ENCODE data around the gene RMDN2. TPM values are rescaled to one million over a fixed set of nuclear protein-coding genes. Genes with fewer than 3 reads are reported as not detected.

The RMDN2 gene
- total and polyA plus RNA-seq, 2 experiments from 2014 or later: 3.4 to 3.6 TPM

DNA sequence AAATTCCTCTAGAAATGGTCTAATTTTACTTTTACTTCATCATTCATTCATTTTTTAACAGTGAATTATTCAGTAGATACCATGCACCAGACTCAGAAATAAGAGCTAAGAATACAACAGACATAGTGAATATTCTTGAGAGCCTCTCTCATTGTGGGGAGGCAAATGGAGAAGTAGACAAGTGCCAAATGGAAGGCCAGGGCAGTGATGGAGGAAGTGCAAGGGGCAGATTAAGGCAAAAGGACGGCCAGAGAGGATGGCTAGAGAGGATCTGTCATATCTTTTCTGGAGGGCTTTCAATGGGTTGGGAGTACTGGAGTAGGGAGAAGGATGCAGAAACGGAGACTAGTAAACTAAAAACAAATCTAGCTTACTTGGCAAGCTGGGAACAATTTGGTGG, 19.0 kb upstream of the RMDN2 start:
- H3K4me3 ChIP-seq: no peak overlapping the region
- Mint-ChIP-seq H3K4me1 (peaks cover 4% of the 10 kb centered on the region; the same call in 2 of the 3 replicates), H3K36me3 (ENCODE audit: low read depth) (no peaks in the 10 kb centered on the region), H3K9me3 (peaks cover 3% of the 10 kb centered on the region; the same call in 1 of the 3 replicates), H3K27ac (no peak overlapping the region), H3K27me3 (ENCODE audit: insufficient read depth, low read depth, poor library complexity) (no peaks in the 10 kb centered on the region), H3K4me3 (no peak overlapping the region)
- H4K20me1 ChIP-seq (replicated peaks; ENCODE audit: insufficient read depth): no peaks in the 10 kb centered on the region
- no peak overlapping the region for H2AFZ ChIP-seq
- TF ChIP-seq NANOG (IDR thresholded peaks at IDR 0.05; ENCODE audit: borderline replicate concordance): no peak
- TF ChIP-seq EZH2 (IDR thresholded peaks at IDR 0.05; ENCODE audit: low read depth, unreplicated experiment): no peak
- TF ChIP-seq CREB1 (CRISPR knock-in tag; IDR thresholded peaks at IDR 0.05; ENCODE audit: low read depth): no peak
- TF ChIP-seq ZNF331 (CRISPR knock-in tag; IDR thresholded peaks at IDR 0.05; ENCODE audit: low read depth): no peak
- TF ChIP-seq POLR2AphosphoS5 (IDR thresholded peaks at IDR 0.05; ENCODE audit: low read depth): no peak
- TF ChIP-seq EZH2phosphoT487 (IDR thresholded peaks at IDR 0.05; ENCODE audit: unreplicated experiment): no peak
- TF ChIP-seq JUNB (IDR thresholded peaks at IDR 0.05; ENCODE audit: unreplicated experiment): no peak
- TF ChIP-seq ZNF114 (CRISPR knock-in tag; IDR thresholded peaks at IDR 0.05): no peak
- TF ChIP-seq CTCF (conservative IDR thresholded peaks at IDR 0.05; ENCODE audit: low read depth in 2 of 2): no peak
- TF ChIP-seq, protein P1, sequence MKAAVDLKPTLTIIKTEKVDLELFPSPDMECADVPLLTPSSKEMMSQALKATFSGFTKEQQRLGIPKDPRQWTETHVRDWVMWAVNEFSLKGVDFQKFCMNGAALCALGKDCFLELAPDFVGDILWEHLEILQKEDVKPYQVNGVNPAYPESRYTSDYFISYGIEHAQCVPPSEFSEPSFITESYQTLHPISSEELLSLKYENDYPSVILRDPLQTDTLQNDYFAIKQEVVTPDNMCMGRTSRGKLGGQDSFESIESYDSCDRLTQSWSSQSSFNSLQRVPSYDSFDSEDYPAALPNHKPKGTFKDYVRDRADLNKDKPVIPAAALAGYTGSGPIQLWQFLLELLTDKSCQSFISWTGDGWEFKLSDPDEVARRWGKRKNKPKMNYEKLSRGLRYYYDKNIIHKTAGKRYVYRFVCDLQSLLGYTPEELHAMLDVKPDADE (IDR thresholded peaks at IDR 0.05): no peak
- no peak for TF ChIP-seq REST (IDR thresholded peaks at IDR 0.05; ENCODE audit: unreplicated experiment)
- no peak for TF ChIP-seq STAT1 (IDR thresholded peaks at IDR 0.05; ENCODE audit: unreplicated experiment)
- TF ChIP-seq, protein P2, sequence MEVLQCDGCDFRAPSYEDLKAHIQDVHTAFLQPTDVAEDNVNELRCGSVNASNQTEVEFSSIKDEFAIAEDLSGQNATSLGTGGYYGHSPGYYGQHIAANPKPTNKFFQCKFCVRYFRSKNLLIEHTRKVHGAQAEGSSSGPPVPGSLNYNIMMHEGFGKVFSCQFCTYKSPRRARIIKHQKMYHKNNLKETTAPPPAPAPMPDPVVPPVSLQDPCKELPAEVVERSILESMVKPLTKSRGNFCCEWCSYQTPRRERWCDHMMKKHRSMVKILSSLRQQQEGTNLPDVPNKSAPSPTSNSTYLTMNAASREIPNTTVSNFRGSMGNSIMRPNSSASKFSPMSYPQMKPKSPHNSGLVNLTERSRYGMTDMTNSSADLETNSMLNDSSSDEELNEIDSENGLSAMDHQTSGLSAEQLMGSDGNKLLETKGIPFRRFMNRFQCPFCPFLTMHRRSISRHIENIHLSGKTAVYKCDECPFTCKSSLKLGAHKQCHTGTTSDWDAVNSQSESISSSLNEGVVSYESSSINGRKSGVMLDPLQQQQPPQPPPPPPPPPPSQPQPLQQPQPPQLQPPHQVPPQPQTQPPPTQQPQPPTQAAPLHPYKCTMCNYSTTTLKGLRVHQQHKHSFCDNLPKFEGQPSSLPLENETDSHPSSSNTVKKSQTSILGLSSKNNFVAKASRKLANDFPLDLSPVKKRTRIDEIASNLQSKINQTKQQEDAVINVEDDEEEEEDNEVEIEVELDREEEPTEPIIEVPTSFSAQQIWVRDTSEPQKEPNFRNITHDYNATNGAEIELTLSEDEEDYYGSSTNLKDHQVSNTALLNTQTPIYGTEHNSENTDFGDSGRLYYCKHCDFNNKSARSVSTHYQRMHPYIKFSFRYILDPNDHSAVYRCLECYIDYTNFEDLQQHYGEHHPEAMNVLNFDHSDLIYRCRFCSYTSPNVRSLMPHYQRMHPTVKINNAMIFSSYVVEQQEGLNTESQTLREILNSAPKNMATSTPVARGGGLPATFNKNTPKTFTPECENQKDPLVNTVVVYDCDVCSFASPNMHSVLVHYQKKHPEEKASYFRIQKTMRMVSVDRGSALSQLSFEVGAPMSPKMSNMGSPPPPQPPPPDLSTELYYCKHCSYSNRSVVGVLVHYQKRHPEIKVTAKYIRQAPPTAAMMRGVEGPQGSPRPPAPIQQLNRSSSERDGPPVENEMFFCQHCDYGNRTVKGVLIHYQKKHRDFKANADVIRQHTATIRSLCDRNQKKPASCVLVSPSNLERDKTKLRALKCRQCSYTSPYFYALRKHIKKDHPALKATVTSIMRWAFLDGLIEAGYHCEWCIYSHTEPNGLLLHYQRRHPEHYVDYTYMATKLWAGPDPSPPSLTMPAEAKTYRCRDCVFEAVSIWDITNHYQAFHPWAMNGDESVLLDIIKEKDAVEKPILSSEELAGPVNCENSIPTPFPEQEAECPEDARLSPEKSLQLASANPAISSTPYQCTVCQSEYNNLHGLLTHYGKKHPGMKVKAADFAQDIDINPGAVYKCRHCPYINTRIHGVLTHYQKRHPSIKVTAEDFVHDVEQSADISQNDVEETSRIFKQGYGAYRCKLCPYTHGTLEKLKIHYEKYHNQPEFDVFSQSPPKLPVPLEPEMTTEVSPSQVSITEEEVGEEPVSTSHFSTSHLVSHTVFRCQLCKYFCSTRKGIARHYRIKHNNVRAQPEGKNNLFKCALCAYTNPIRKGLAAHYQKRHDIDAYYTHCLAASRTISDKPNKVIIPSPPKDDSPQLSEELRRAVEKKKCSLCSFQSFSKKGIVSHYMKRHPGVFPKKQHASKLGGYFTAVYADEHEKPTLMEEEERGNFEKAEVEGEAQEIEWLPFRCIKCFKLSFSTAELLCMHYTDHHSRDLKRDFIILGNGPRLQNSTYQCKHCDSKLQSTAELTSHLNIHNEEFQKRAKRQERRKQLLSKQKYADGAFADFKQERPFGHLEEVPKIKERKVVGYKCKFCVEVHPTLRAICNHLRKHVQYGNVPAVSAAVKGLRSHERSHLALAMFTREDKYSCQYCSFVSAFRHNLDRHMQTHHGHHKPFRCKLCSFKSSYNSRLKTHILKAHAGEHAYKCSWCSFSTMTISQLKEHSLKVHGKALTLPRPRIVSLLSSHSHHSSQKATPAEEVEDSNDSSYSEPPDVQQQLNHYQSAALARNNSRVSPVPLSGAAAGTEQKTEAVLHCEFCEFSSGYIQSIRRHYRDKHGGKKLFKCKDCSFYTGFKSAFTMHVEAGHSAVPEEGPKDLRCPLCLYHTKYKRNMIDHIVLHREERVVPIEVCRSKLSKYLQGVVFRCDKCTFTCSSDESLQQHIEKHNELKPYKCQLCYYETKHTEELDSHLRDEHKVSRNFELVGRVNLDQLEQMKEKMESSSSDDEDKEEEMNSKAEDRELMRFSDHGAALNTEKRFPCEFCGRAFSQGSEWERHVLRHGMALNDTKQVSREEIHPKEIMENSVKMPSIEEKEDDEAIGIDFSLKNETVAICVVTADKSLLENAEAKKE (CRISPR knock-in tag; IDR thresholded peaks at IDR 0.05): no peak
- no peak overlapping the region for H3K4me2 ChIP-seq
- no peak overlapping the region for H3K27ac ChIP-seq (ENCODE audit: low read depth)
- DNase-seq (ENCODE audit: low spot score) (no peak), ATAC-seq (no peak)
- H3K79me2 ChIP-seq (replicated peaks; ENCODE audit: insufficient read depth): no peaks in the 10 kb centered on the region
- H3K9me2 ChIP-seq (ENCODE audit: insufficient read depth): no peaks in the 10 kb centered on the region
- 0 out of 2 replicates have a peak, but pooled peaks cover 3% of the 10 kb centered on the region for H3K4me1 ChIP-seq (ENCODE audit: insufficient read depth)
- H3K27me3 ChIP-seq (ENCODE audit: insufficient read depth): no peaks in the 10 kb centered on the region
- H3F3A ChIP-seq (replicated peaks; ENCODE audit: low read depth): no peaks in the 10 kb centered on the region
- no peaks in the 10 kb centered on the region for H3K36me3 ChIP-seq (ENCODE audit: insufficient read depth)

Measured in GM23338 (cell line).